ENCODE results near the gene FGF22.

DNA sequence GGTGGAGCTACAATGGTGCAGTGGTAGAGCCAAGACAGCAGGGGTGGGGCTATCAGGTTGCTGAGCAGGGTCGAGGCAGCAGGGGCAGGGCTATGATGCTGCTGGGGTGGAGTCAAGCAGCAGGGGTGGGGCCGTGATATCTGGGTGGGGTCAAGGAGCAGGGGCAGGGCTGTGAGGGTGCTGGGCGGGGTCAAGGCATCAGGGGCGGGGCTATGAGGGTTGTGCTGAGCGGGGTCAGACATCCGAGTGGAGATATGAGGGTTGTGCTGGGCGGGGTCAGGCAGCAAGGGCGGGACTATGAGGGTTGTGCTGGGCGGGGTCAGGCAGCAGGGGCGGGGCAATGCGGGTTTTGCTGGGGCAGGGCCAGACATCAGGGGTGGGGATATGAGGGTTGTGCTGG is 35.3 kb upstream of the FGF22 start:
- TF ChIP-seq, protein P1, sequence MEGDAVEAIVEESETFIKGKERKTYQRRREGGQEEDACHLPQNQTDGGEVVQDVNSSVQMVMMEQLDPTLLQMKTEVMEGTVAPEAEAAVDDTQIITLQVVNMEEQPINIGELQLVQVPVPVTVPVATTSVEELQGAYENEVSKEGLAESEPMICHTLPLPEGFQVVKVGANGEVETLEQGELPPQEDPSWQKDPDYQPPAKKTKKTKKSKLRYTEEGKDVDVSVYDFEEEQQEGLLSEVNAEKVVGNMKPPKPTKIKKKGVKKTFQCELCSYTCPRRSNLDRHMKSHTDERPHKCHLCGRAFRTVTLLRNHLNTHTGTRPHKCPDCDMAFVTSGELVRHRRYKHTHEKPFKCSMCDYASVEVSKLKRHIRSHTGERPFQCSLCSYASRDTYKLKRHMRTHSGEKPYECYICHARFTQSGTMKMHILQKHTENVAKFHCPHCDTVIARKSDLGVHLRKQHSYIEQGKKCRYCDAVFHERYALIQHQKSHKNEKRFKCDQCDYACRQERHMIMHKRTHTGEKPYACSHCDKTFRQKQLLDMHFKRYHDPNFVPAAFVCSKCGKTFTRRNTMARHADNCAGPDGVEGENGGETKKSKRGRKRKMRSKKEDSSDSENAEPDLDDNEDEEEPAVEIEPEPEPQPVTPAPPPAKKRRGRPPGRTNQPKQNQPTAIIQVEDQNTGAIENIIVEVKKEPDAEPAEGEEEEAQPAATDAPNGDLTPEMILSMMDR (IDR thresholded peaks at IDR 0.05), result no peak
- TF ChIP-seq EZH2 (IDR thresholded peaks at IDR 0.05; ENCODE audit: borderline replicate concordance, insufficient read depth, low read depth, low read length, poor library complexity, severe bottlenecking), result no peak

Measured in B cell (primary cell).